GM19238 (cell line): ENCODE data around the gene TMEM217.

Source experiments
- DNase-seq: peaks from one replicate; pipeline ENCODE4 v3.0.0; 2011; ENCODE audit warnings: low spot score; ENCODE audit not compliant: insufficient read length

The TMEM217 gene

DNA sequence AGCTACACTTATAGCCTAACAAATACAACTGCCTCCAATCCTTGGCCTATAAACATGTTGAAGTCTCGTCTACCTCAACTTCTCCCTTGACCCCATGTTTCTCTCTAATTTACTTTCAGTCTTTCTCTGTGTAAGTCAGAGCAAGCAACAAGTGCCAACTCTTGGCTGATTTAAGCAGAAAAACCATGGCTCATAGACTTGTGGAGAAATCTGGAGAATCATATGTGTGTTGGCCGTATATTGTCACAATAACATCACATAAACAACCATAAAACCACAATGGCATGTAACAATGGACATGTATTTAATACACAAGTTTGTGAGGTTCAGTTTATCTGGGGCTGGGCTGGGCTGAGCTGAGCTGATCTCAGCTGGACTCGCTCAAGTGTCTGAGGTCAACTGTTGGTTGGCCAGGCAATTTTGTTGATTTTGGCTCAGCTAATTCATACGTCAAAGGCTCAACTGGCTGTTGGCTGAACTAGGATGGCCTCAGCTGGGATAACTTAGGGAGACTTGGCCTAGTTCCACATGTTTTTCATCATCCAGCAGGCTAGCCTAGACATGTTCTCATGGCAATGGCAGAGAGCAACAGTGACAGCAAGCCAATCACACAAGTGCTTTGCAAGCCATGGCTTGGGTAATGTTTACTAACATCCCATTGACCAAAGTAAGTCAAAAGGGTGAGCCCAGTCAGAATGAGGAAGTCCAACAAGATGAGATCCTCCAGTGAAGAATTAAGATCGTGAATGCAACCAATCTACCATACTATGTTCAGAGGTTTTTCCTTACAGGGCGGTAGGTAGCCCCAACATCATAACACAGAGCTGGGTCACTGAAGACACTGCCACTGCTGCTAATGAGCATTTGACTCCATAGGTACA is 13.3 kb downstream of the TMEM217 start:
- DNase-seq: no peak

DNA sequence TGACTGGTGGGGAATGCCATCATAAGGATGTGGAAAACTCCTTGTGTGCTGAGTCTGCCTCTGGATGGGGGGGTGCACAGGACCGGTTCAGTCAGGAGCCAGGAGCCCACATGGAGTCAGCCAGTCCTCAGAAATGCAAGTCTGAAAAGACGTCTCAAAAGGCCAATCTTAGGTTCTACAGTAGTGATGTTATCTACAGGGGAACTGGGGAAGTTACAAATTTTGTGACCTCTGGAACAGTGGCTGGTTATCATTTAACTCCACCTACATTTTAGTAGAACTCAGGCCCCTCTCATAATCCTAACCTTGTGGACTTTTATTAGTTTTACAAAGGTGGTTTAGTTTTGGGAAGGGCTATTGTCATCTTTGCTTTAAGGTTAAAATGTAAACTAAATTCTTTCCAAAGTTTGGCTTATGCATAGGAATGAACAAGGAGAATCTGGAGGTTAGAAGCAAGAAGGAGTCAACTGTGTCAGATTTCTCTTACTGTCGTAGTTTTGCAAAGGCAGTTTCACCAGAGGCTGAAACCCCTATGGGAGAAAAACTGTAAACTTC is 14.1 kb downstream of the TMEM217 start:
- DNase-seq: no peak

DNA sequence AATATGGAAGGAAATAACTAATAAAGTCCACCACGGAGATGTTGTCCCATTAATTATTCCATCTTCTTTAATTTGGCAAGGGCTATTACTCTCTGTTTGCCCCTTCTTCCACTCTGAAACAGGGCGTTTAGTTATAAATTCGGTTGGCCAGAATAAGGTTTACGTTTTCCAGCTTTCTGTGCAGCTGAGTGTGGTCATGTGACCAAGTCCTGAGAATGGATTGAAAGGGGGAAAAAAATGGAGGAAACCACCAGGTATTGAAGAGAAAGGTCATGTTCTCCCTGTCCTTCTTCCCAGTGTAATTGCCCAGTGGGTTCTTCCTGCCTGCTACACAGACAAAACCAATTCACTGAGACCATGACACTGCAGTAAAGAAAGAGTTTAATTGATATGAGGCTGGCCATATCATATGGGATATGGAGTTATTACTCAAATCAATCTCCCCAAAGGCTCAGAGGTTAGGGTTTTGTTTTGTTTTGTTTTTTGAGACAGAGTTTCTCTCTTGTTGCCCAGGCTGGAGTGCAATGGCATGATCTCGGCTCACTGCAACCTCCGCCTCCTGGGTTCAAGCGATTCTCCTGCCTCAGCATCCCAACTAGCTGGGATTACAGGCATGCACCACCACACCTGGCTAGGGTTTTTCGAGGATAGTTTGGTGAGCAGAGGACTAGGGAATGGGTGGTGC is 14.7 kb downstream of the TMEM217 start:
- no peak for DNase-seq

DNA sequence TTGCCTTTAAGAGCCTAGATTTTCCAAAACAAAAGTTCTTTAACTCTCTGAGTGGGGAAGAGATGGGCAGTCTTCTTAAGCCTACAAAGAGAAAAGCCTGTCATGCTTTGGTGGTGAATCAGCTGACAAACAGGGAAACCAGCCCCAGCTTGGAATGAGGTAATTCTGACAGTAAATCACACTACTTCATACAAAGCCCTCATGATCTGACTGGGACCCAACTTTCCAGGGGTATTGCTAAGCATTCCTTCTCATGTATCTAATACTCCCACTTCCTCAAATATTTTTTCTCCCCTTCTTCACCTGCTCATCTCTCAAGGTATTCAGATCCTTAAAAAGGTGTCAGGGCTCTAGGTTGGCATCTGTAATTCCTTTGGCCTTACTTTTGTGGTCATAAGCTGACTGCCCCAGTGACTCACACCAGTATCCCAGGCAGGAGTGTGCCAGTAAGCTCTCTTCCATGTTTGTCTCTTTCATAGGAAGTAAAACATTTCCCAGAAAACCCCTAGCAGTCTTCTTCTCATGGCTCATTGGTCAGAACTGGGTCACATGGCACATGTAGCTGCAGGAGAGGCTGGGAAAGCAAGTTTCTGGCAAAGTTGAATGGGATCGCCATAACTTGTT is 15.4 kb downstream of the TMEM217 start:
- no peak for DNase-seq

DNA sequence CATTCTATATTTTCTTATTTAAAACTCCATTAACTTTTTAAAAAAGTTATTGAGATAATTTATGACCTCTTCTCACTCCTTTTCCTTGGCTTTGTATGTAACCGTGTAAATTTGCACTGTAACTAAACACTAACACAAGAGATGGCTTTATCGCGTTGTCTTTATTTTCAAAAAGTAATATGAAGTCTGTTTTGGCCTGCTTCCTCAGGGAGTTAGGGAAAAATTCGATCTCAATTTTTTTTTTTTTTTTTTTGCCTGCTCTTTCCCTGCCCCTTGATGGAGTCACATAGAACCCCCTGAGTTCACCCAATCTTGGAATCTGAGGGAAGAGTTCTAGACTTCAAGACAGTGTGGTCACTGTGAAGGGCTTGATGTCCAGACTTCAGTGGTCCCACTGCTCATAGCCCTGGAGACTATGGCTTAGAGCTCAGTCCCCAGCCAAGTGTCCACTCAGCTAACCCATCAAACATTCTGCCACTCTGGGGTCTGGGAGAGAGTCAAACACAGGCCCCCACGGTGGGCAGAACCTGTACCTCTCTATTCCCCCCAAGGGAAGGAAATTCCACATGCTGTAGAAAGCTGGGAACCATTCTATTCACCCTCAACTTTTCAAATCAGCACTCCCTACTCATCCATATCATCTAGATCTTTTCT is 16.0 kb downstream of the TMEM217 start:
- DNase-seq: no peak

DNA sequence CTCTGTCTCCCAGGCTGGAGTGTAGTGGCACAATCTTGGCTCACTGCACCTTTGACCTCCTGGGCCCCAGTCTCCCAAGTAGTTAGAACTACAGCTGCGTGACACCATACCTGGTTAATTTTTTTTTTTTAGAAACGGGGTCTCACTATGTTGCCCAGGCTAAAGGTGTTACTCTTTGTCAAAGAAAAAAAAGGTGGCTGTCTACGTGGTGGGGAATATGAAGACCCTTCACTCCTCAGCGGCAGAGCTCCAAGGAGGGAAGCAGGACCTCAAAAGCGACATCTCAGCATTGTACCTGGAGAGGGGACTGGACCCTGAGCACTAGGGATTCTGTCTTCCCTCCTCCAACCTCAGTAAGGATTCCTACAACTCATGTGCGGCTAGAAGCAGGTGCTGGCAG is 16.8 kb downstream of the TMEM217 start:
- DNase-seq: no peak

DNA sequence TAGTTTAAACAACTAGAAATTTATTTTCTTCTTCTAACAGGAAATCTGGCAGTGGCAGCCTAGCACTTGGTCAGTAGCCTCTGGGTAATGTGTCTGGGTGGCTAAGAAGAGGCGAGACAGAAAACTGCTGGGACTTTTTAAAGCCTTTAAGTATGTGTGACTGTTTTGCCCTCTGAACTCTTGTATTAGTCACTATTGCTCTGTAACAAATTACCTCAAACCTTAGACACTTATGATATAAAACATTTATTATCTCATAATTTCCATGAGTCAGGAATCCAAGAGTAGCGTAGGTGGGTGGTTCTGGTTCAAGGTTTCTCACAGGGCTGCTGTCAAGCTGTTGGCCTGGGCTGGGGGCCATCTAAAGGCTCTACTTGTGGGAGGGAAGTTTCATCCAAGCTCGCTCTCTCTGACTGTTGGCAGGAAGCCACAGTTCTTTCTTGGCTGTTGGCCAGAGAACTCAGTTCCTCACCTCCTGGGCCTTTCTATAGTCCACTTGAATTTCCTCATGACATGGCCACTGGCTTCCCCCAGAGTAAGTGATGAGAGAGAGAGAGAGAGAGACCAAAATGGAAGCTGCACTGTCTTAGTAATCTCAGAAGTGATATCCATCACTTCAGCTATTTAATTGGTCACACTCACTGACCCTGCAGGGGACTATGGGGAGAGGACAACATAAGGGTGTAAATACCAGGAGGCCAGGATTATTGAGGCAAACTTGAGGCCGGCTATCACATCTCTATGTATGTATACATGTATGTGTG is 17.8 kb downstream of the TMEM217 start:
- DNase-seq: no peak

DNA sequence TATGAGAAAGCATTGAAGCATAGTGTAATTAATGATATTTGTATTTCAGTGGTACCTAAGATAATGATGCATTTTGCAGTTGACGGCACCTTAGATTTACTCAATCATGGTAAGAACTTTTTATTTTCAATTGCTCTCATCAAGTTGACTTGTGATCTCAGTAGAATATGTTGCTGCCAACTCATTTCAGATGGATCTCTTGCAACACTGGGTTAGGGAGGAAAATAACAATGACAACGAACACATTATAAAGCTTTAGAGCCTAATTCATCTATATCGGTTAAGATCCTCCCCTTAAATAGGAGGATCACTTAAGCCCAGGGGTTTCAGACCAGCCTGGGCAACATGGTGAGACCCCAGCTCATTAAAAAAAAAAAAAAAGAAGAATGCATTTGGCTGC is 18.4 kb downstream of the TMEM217 start:
- no peak for DNase-seq

DNA sequence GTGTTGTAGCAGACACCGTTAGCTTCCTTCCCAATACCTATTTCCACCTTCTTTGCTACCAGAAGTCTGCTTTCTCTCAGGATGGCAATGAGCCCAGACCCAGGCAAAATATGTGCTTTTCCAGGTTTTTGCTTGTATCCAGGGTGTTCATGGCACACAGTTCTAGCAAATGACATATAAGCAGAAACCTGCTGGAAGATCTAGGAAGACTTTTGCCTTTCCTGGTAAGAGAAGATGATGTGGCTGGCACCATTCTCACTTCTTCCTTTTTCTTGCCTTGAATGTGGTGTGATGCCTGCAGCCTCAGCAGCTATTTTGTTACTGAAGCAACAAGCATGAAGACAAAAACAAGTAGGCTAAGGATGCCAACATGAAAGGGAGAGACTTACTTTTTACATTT is 19.6 kb downstream of the TMEM217 start:
- no peak for DNase-seq

DNA sequence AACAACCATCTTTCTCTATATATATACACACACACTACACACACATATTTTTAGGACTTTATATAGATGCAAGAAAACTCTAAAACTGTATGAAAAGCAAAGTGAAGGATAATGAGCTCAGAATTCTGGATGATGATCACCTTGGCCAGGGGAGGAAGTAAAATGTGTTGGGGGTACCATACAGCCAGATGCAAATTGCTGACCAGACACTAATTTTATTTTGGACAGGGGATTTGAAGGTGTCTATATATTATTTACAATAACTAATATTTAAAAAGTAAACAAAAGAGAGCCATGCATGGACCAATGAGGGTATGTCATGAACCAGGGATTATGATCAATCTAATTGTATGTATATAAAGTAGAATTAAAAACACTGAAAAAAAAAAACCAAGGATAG is 20.2 kb downstream of the TMEM217 start:
- no peak for DNase-seq

DNA sequence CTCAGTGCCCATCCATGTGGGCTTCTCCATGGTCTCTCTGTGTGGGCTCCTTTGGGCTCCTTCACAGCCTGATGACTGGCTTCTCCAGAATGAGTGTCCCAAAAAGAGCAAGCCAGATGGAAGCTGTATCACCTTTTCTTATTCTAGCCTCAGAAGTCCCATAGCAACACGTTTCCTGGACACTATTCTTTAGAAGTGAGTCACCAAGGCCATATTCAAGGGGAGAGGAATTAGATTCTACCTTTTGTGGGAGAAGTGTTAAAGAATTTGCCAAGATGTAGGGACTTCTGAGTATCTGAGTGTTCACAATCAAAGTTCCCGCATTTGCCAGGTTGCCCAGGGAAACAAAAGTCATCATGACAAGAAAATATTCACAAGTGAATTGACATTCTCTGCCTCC is 21.0 kb downstream of the TMEM217 start:
- DNase-seq: no peak

DNA sequence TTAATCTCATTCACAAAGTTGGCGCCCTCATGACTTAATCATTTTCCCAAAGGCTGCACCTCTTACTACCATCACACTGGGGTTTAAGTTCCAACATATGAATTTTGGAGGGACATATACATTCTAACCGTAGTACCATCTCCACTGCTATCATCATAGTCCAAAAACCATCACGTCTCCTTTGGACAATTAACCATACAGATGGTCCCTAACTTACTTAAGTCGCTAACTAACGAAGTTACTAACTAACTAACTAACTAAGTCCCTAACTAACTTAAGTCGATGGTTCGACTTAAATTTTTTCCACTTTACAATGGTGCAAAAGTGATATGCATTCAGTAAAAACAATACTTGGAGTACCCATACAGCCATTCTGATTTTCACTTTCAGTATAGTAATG is 24.4 kb downstream of the TMEM217 start:
- no peak for DNase-seq

DNA sequence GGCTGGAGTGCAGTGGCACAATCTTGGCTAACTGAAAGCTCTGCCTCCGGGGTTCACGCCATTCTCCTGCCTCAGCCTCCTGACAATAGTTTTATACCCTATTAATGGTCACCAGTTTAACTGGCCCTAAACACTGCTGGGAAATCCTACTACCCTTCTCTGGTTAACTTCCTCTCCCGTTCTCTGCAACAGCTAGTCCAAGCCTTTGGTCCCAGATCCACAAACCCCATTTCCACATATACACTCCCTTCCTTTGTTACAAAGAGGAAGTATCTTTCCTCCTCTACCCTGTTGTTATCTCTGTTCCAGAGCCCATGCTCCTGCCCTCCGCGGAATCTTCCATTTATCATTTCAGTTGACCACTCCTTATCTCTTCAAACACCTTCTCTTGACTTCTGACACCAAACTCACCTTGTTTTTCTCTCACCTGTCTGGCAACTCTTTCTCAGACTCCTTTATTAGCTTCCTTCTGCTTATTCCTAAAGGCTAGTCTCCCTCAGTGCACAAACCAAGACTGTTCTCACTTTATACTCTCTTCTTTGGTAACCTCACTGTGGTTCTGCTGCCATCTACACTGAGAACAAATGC is 25.4 kb downstream of the TMEM217 start:
- no peak for DNase-seq

DNA sequence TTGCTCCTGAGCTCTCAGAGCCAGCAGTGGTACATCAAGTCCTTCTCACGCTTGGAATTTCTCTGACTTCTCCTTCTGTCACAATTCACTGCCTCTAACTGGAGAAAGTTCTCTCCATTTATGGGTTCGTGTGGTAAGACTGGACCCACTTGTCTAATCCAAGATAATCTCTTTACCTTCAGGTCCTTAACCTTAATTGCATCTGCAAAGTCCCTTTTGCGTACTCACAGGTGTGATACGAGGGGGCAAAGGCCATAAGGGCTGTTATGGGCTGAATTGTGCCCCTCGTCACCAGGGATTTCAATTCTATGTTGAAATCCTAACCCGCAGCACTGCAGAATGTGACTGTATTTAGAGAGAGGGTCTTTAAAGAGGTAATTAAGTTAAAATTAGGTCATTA is 27.8 kb downstream of the TMEM217 start:
- DNase-seq: no peak

DNA sequence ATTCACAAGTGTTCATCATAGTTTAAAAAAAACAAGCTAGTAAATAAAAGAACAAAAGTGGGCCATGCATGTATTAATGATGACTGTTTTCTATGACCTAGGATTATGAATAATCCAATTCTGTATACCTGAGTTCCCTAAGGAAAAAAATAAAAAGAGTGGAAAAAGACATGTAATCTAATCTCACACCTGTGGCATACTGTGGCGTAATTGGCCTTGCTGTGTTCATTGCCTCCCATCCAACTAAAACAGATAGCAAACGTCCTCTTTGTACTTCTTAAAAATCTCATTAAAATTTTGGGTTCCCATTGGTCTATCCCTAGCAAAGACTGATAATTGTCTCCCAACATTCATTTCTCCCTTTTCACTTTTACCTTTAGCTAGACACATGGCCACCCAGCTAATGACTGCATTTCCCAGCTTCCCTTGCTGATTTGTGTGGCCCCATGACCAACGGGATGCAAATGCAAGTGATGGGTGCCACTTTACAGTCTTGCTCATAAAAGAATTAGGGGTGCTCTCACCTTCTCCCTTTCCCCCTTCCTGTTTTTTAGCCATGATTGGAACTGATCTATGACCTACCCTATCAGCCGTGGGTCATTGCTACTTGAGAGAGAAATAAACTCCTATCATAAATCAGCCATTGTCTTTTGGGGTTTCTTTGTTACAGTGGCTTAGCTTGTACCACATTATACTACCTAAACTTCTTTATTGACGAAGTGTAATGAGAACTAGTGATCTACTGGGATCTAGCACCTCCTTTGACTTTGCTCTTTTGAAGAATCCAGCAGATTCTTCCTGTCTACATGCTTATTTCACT is 32.4 kb downstream of the TMEM217 start:
- DNase-seq: no peak

DNA sequence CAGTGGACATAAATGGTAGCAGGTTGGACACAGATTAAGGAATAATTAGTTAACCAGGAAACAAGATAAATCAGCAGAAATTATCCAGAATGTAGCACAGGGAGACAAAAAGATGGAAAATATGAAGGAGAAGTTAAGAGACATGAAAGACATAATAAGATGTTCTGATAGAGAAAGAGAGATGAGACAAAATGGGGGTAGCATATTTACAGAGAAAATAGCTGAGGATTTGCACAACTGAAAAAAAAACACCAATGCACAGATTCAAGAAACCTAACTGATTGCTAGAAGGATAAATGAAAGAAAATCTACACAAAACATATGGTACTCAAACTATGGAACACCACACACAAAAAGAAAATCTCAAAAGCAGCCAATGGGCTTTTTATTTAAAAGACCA is 35.0 kb downstream of the TMEM217 start:
- no peak for DNase-seq

DNA sequence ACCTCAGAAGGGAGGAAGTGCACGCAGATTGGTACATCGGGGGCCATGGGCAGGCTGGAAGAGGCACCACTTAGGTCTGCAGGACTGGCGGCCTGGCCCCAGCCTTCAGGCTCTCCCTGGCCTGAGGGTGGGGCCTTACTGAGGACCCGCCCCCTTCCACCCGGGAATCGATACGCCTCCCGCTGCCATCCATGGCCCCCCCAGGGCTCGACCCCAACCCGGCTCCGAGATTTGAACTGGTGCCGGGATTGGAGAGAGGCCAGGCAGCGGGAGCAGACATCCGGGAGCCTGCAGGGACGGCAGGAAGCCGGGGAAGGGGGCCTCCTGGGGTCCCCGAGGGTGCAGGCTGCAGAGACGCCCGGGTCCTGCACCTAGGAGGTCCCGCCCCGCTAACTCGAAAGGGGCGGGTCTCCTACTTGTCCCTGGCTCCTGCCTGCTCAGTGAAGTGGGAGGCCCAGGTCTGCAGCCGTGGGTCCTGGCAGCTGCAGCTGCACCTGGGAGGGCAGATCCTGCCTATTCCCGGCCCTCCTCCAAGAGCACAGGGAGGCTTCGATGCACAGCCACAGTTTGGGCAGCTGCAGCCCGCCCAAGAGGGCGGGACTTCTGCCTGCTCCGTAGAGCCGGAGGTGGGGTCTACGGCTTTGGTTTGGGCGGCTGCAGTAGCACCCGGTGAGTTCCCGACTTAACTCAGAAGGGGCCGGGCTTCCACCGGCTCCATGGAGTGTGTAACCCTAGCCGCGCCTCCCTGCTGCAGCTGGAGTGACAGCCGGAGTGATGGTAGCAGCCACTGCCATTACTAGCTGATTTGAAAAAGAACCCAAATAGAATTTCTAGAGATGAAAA is 35.6 kb downstream of the TMEM217 start:
- peak; percentile 72 for DNase-seq

DNA sequence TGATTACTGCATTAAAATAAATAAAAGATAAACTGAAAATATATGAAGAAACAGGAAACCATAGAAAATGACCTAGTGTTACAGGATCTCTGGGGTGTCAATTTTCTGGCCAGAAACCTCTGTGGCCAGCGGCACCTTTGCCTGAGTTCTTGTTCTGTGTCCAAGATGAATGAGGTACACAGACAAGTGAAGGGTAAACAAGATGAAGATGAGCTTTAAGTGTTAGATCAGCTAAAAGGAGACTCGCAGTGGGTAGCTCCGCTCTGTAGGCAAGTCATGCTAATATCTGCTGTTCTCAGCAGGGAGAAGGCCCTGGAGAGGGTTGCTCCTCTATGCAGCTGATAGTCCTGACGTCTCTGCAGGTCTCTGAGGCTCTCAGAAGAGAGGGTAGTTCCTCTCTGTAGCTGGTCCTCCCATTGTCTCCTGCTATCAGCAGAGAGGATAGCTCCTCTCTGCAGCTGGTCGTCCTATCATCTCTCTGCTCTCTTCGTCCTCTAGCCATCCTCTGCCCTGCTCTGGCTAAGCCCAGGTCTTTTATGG is 36.3 kb downstream of the TMEM217 start:
- DNase-seq: no peak
